ENCODE data around the gene SAMD1.

DNA sequence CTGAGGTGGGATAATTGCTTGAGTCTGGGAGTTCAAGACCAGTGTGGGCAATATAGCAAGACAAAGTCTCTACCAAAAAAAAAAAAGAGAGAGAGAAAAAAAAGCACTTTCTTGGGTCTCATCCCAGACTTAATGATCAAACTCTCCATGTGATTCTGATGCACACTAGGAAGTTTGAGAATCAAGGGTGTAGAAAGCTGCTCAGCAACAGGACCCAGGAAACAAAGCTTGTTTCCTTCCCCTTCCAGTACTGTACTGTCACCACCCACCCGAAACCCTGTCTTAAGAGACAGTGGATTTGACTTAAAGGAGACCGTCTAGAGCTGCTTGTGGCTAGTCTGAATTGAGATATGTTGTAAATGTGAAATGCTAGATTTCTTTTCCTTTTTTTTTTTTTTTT is 12.1 kb downstream of the SAMD1 start:
- no peak for TF ChIP-seq EZH2 (IDR thresholded peaks at IDR 0.05; ENCODE audit: low read length)
- TF ChIP-seq, protein P1, sequence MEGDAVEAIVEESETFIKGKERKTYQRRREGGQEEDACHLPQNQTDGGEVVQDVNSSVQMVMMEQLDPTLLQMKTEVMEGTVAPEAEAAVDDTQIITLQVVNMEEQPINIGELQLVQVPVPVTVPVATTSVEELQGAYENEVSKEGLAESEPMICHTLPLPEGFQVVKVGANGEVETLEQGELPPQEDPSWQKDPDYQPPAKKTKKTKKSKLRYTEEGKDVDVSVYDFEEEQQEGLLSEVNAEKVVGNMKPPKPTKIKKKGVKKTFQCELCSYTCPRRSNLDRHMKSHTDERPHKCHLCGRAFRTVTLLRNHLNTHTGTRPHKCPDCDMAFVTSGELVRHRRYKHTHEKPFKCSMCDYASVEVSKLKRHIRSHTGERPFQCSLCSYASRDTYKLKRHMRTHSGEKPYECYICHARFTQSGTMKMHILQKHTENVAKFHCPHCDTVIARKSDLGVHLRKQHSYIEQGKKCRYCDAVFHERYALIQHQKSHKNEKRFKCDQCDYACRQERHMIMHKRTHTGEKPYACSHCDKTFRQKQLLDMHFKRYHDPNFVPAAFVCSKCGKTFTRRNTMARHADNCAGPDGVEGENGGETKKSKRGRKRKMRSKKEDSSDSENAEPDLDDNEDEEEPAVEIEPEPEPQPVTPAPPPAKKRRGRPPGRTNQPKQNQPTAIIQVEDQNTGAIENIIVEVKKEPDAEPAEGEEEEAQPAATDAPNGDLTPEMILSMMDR (optimal IDR thresholded peaks at IDR 0.05 in 1 of 3, IDR thresholded peaks at IDR 0.05 in 1 of 3, conservative IDR thresholded peaks at IDR 0.05 in 1 of 3; ENCODE audit: extremely low read depth in 1 of 3, insufficient read depth in 2 of 3, low read length in 3 of 3), result no peak
